Coronary artery (tissue), 2 donors: ENCODE data around the gene WDR18.
A peak's percentile ranks its signal among the peaks of the same experiment; 100 is the strongest.

ENCODE experiments used
- DNase-seq: peaks from one replicate; pipeline ENCODE4 v3.0.0-alpha.2; 2017; ENCODE audit warnings: low spot score
- H3K27ac ChIP-seq, 2 donors: fragments of 200-600 bp; sonication (generic); one replicate each; pipeline ENCODE4 v1.5.1; 2016 to 2019
- H3K4me3 ChIP-seq: fragments of 200-600 bp; sonication (generic); 2 replicates; pipeline ENCODE4 v1.5.1; 2016; ENCODE audit warnings: mild to moderate bottlenecking, moderate library complexity
- TF ChIP-seq, protein P1 (sequence below): fragments of 200-600 bp; sonication (generic); IDR thresholded peaks from one replicate; pipeline ENCODE4 v1.5.1; 2019; ENCODE audit warnings: antibody characterized with exemption

The WDR18 gene, protein sequence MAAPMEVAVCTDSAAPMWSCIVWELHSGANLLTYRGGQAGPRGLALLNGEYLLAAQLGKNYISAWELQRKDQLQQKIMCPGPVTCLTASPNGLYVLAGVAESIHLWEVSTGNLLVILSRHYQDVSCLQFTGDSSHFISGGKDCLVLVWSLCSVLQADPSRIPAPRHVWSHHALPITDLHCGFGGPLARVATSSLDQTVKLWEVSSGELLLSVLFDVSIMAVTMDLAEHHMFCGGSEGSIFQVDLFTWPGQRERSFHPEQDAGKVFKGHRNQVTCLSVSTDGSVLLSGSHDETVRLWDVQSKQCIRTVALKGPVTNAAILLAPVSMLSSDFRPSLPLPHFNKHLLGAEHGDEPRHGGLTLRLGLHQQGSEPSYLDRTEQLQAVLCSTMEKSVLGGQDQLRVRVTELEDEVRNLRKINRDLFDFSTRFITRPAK

DNA sequence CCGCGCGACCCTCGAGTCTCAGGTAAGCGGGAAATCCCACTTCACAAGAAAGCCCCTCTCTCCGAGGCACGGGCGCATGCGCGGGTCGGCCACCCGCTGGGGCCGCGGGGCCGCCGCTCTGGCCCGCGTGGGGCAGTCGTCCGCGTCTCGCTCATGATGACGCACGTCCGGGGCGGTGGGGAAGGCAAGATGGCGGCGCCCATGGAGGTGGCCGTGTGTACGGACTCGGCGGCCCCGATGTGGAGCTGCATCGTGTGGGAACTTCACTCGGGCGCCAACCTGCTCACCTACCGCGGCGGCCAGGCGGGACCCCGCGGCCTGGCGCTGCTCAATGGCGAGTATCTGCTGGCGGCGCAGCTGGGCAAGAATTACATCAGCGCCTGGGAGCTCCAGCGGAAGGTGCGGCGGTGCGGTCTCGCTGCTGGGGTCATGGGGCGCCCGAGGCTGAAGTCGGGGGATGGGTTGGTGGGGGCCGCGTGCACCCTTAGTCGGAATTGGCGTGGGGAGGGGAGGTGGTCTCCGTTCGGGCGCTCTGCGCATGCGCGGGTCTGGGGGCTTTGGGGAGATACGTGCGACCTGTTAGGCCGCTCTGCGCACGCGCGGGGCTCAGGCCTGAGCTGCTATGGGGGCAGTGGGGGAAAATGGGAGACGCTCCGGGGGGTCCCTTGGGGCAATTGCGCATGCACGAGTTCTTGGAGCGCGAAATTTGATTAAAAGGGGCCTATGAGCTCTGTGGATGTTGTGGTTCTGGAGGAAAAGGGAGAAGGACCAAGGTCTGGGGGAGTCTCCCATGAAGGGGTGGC is at the start of gene WDR18:
WDR18 (plus strand) TSS at position 181 of the 803 bp plus-strand sequence; CDS start at position 190, 9 bp downstream.
- H3K27ac ChIP-seq, result peak within 1 kb of the TSS; percentile 84 to 91
- TF ChIP-seq, protein P1, sequence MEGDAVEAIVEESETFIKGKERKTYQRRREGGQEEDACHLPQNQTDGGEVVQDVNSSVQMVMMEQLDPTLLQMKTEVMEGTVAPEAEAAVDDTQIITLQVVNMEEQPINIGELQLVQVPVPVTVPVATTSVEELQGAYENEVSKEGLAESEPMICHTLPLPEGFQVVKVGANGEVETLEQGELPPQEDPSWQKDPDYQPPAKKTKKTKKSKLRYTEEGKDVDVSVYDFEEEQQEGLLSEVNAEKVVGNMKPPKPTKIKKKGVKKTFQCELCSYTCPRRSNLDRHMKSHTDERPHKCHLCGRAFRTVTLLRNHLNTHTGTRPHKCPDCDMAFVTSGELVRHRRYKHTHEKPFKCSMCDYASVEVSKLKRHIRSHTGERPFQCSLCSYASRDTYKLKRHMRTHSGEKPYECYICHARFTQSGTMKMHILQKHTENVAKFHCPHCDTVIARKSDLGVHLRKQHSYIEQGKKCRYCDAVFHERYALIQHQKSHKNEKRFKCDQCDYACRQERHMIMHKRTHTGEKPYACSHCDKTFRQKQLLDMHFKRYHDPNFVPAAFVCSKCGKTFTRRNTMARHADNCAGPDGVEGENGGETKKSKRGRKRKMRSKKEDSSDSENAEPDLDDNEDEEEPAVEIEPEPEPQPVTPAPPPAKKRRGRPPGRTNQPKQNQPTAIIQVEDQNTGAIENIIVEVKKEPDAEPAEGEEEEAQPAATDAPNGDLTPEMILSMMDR, result no peak
- peak within 1 kb of the TSS; percentile 97 for H3K4me3 ChIP-seq
- peak; percentile 93 for DNase-seq

DNA sequence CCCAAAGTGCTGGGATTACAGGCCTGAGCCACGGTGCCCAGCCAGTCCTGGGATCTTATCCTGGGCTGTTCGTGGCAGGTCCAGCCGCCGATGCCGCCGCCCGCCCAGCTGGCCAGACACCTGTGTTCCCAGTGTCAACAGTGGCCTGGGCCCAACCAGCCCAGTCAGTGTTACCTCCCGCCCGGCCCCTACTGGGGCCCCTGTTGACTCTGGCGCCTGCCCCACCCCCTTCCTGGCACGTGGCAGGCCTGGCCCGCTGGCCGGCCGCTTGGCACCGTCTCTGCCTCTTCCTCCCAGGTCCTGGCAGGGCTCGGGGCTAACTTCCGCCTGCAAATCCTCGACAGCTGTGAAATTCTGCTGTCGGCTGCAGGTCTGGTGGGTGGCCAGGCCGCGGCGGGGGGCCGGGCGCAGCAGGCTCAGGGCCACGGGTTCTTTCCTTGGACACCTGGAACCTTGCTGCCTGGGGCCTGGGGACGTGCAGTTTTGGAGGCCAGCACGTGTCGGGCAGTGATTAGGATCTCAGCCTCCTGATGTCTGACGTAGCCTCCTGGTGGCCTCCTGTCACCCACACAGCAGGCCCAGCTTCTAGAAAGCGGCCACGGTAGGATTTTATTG is 49.2 kb upstream of the WDR18 start:
- Histone ChIP-seq H3K27ac (peak overlapping the region; percentile 32 to 69), H3K4me3 (peak overlapping the region; percentile 29)
- no peak for DNase-seq
- TF ChIP-seq, protein P1, result no peak

DNA sequence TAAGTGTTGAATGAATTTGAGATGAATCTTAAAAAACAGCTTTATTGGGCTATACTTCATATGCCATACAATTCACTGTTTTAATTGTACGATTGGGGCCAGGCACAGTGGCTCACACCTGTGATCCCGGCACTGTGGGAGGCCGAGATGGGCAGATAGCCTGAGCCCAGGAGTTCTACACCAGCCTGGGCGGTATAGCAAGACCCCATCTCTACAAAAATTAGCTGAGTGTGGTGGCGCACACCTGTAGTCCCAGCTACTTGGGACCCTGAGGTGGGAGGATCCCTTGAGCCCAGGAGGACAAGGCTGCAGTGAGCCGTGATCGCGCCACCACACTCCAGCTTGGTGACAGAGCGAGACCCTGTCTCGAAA is 48.0 kb upstream of the WDR18 start:
- no peak for DNase-seq
- TF ChIP-seq, protein P1, result no peak
- H3K27ac ChIP-seq, result no peak overlapping the region

DNA sequence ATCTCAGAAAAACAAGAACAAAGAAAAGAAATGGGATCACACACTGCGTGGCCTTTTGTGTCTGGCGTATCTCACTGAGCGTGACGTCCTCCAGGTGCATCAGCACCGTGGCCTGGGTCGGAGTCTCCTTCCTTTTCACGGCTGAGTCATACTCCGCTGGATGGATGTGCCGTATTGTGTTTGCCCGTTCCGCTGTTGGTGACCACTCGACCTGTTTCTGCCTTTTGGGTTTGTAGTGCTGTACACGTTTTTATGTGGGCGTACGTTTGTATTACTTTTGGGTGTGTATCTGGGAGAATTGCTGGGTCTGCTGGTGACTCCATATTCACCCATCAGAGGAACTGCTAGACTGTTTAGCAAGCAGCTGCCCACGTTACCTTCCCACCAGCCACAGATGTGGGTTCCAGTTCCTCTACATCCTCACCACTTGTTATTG is 46.9 kb upstream of the WDR18 start:
- TF ChIP-seq, protein P1, result no peak
- no peak overlapping the region for H3K4me3 ChIP-seq
- DNase-seq, result no peak
- H3K27ac ChIP-seq, result no peak overlapping the region

More for the DNA sequence above, 48.0 kb upstream of the WDR18 start:
- H3K4me3 ChIP-seq, result no peak overlapping the region

DNA sequence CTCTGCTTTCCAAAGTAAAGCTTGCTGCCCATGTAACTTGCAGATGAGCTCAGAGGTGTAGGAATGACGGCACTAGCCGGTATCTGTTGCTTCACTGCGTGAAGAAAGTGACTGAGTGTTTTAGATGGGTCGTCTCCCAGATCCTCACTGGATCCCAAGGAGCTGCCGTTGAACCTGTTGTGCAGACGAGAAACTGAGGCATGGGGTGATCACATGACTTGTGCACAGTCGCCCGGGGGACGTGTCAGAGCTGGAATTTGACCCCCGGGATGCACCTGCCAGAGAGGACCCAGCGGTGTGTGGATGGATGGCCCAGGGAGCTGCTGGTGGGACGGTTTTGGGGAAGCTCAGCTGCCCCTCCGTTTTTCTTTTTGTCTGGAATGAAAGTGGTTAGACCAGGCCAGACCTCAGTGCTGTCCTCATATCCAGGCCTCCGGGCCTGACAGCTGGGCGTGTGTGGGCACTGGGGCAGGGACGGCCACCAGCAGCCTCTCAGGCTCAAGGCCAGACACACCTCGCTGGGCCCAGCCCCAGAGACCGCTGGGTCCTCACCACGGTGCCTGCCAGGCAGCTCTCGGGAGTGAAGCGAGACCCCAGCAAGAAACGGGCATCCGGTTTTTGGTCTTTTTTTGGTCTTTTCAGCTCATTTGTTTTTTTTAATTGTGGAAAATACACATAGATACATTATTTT is 45.8 kb upstream of the WDR18 start:
- no peak for DNase-seq
- no peak overlapping the region for H3K4me3 ChIP-seq
- TF ChIP-seq, protein P1, result no peak
- no peak overlapping the region for H3K27ac ChIP-seq

DNA sequence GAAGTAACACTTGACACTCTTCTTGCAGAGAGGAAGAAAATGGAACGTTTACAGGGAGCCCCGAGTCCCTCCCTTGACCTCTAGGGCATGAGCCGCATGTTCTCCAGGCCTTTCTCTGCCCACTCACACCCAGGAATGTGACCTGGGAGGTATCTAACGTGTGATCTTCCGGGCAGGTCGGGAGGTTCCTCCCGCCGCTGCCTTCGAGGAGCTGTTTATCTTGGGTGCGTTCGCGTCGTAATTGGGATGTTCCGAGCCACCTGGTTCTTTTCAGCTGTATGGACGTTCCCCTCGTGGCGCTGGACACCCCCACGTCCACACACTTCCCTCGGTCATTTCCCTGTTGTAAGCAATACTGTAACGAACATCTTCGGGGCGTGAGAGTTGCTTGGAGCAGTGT is 44.7 kb upstream of the WDR18 start:
- DNase-seq, result no peak
- Histone ChIP-seq H3K27ac (no peak overlapping the region), H3K4me3 (no peak overlapping the region)
- TF ChIP-seq, protein P1, result no peak
